Measurements from ENCODE around the gene NFKB1. TPM values are rescaled to one million over a fixed set of nuclear protein-coding genes. Genes with fewer than 3 reads are reported as not detected.
A peak's percentile ranks its signal among the peaks of the same experiment; 100 is the strongest.

Gene NFKB1
- total and polyA plus RNA-seq, 8 donors, result 7.0 to 33.5 (median 15.4) TPM

DNA sequence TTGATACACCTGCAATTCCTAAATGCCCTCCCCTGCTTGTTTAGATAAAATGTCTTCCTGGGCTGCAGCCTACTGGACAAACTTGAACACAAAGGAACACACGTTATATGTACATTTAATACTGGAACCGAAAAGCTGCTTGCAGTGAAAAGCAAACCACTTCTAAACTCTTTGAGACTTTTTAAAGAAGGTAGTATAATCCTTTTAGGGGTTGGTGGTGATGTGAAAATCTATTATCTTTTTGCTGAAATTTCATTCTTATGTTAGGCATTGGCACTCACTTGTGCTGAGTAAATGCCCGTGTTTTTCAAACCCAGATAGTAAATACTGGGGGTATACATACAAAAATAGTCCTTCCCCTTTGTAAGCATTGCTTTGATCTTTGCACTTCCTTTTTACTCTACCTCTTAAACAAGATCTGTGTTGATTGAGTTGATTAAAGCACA, 2.2 kb downstream of the NFKB1 start:
- no peak for TF ChIP-seq CTCF (IDR thresholded peaks at IDR 0.05)
- H3K4me3 ChIP-seq, result peak overlapping the region in 3 of 4 donors; percentile 77 to 81 (median 78)
- peak overlapping the region in 1 of 4 donors; percentile 99 for H3K27ac ChIP-seq
- H3K36me3 ChIP-seq, result no peaks in the 10 kb centered on the region
- DNase-seq (no peak), ATAC-seq (no peak), FAIRE-seq (no peak)
- H3K4me1 ChIP-seq, result peaks cover 10 to 30% (median 29%) of the 10 kb centered on the region in 3 donors
- no peaks in the 10 kb centered on the region for H3K9me3 ChIP-seq
- intact Hi-C loops (cut with DNase I), result no loop called here
- WGBS, 2 donors, result 6 to 9% methylated on average over 3 of the region's 3 CpGs
- no peaks in the 10 kb centered on the region for H3K27me3 ChIP-seq

DNA sequence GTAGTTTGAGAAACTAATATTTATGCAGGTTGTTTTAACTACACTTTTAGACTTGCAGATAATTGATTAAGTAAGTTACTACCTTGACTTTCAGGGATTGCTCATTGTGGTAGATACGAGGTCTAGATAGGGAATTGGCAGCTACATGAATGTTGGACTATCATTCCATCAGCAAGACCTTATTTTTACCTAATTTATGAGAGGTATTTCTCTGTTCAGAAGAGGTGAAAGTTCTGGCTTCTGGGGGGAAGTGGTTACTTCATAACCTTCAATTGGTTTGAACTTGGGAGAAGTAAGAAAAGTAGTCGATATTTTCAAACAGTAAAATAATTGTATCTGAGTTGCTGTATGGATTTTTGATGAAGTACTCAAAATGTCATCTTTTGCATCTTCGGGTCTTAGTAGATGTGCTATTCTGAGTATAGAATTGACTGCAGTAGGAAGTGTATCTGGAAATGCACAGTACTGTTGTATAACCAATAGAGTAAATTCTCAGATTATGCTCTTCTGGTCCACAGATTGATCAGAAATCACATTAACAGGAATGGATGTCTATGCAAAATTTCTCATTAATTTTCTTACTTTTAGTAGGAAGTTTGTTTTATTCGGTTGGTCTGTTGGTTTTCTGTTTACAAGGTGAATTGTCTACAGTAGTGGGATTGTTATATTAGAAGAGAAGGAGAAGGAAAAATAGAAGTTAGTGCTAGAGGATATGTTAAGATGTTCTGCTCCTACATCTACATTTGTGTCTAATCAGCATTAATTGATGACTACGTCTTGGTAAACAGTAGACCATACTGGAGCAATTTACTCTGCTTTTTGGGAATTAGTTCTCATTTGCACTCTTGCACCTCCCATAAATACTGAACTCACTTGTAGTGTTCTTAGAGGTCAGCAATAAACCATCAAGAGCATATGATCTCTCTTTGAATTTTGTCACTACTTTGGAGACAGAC, 3.0 kb downstream of the NFKB1 start:
- Histone ChIP-seq H3K9me3 (no peaks in the 10 kb centered on the region), H3K27me3 (no peaks in the 10 kb centered on the region), H3K36me3 (no peaks in the 10 kb centered on the region), H3K4me1 (peaks cover 10 to 32% (median 29%) of the 10 kb centered on the region in 3 donors), H3K4me3 (peak overlapping the region in 2 of 4 donors; percentile 77 to 81), H3K27ac (peak overlapping the region in 1 of 4 donors; percentile 99)
- FAIRE-seq (no peak), ATAC-seq (no peak), DNase-seq (no peak)
- TF ChIP-seq CTCF (IDR thresholded peaks at IDR 0.05), result no peak
- WGBS, 2 donors, result 32 to 37% methylated on average over 5 of the region's 5 CpGs
- intact Hi-C loops (cut with DNase I), result no loop called here

GRCh38 chr4:102504941-102505340, 3.8 kb downstream of the NFKB1 start:
- H3K4me1 ChIP-seq, result peaks cover 10 to 34% (median 29%) of the 10 kb centered on the region in 3 donors
- no peak for ATAC-seq
- no peak for DNase-seq
- TF ChIP-seq CTCF (IDR thresholded peaks at IDR 0.05), result no peak
- H3K4me3 ChIP-seq, result no peak overlapping the region
- no peaks in the 10 kb centered on the region for H3K36me3 ChIP-seq
- H3K27me3 ChIP-seq, result no peaks in the 10 kb centered on the region
- no peak for FAIRE-seq
- H3K9me3 ChIP-seq, result no peaks in the 10 kb centered on the region
- H3K27ac ChIP-seq, result no peak overlapping the region
- intact Hi-C loops (cut with DNase I), result no loop called here
- 5 to 6% methylated on average over 1 of the region's 1 CpG for WGBS, 2 donors

GRCh38 chr4:102505708-102506107, 4.5 kb downstream of the NFKB1 start:
- intact Hi-C loops (cut with DNase I), result no loop called here
- no peak for ATAC-seq
- H3K36me3 ChIP-seq, result no peaks in the 10 kb centered on the region
- WGBS, 2 donors, result 43 to 44% methylated on average over 2 of the region's 2 CpGs
- H3K4me1 ChIP-seq, result peaks cover 10 to 34% (median 29%) of the 10 kb centered on the region in 3 donors
- TF ChIP-seq CTCF (IDR thresholded peaks at IDR 0.05), result no peak
- no peaks in the 10 kb centered on the region for H3K9me3 ChIP-seq
- peak; percentile 9 for FAIRE-seq
- no peaks in the 10 kb centered on the region for H3K27me3 ChIP-seq
- no peak for DNase-seq
- H3K4me3 ChIP-seq, result no peak overlapping the region
- no peak overlapping the region for H3K27ac ChIP-seq

- Histone ChIP-seq H3K27me3 (no peaks in the 10 kb centered on the region), H3K36me3 (no peaks in the 10 kb centered on the region), H3K9me3 (no peaks in the 10 kb centered on the region), H3K4me1 (peaks cover 10 to 34% (median 29%) of the 10 kb centered on the region in 3 donors), H3K27ac (no peak overlapping the region), H3K4me3 (no peak overlapping the region)
- FAIRE-seq (no peak), ATAC-seq (no peak), DNase-seq (no peak)
- WGBS, 2 donors, result 98 to 100% methylated on average over 1 of the region's 1 CpG
- intact Hi-C loops (cut with DNase I), result no loop called here
- no peak for TF ChIP-seq CTCF (IDR thresholded peaks at IDR 0.05)
Measured at GRCh38 chr4:102506523-102506922, 5.4 kb downstream of the NFKB1 start.
